GDM1 (cell line): ENCODE data around the gene LRCH1.
A peak's percentile ranks its signal among the peaks of the same experiment; 100 is the strongest.

Experiments
- DNase-seq: peaks from one replicate; lab custom pipeline; 2025; lab: John Stamatoyannopoulos, UW

LRCH1 gene

DNA sequence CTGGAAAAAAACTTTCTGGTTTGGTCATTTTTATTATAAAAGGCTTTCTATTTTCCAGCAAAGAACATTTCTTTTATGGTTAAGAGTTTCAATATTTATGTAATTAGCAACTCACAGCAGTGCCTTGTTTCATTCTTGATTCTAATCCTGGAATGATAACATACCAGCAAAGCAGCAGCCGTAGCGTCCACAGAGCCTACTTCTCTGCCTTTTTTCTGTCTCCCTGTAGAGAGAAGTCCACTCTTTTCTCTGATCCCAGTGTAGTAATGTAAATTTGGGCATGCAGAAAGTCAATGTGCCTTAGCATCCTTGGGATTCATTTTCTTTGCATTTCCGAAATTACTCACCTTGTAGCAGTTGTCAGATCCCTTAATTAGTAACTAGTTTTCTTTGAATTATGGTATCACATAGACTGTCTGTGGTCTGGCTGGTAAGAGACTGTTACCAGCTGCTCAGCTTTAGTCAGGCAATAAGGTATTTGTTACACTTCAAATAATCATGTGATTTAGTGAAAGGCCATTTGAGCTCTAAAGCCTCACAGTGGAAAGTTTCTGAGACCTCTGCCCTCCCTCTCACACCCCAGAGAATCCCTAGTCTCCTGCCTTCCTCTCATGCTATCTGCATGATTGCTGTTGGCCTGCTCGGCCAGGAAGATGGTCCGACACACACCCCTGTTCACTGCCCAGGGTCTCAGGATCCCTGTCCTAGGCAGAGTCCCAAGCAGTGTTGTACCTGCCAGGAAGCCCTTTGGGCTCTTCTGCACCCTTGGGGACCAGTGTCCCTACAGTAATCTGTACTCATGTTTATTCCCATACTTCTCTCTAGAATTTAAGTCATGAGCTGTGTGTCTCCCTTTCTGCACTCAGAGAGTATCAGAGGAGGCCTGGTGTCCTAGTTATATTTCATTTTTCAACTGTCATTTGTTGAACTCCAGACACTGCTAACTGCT, 86.3 kb downstream of the LRCH1 start:
- no peak for DNase-seq

- DNase-seq: peak; percentile 26
Observed at GRCh38 chr13:46640843-46641242, 87.9 kb downstream of the LRCH1 start.

DNA sequence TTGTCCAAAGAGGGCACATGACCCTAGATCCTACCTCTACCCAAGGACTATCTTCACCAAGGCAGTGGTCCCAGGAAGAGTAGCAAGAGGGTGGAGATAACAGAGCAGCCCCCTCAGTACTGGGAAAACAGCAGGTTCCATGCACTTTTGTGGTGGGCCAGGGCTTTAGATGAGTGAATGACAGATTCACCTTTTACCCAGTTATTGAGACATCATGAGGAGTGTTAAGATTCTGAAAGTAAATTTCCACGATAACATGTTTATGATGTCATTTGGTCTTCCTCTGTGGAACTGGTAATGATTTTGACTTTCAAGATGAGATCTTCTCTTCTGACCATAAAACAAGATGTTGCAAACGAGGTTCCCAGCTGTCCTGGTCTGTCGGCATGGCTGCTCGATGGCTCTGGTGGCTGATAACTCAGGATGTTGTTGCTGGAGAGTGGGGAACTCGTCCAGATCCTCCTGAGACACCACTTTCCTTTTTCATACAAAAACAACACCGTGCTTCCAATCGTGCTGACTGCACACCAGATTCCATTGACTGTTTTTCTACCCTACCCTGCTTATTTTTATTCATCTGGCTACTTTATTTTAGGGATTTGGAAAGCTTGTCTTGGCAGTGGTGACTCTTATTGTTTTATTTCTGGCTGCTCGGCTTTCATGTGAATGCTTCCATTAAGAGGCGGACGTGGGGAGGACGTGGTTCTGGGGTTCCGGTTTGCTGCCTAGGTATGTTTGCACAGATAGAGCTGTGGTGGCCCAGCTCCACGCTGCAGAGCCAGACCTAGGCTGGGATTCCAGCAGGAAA, 88.5 kb downstream of the LRCH1 start:
- no peak for DNase-seq

- DNase-seq: no peak
Observed at GRCh38 chr13:46642254-46642653, 89.3 kb downstream of the LRCH1 start.

GRCh38 chr13:46643165-46643777, 90.3 kb downstream of the LRCH1 start:
- no peak for DNase-seq

- DNase-seq: no peak
Observed at GRCh38 chr13:46644816-46645215, 91.8 kb downstream of the LRCH1 start.

GRCh38 chr13:46647512-46648065, 94.6 kb downstream of the LRCH1 start:
- DNase-seq: no peak

GRCh38 chr13:46648166-46648607, 95.2 kb downstream of the LRCH1 start:
- DNase-seq: no peak

DNA sequence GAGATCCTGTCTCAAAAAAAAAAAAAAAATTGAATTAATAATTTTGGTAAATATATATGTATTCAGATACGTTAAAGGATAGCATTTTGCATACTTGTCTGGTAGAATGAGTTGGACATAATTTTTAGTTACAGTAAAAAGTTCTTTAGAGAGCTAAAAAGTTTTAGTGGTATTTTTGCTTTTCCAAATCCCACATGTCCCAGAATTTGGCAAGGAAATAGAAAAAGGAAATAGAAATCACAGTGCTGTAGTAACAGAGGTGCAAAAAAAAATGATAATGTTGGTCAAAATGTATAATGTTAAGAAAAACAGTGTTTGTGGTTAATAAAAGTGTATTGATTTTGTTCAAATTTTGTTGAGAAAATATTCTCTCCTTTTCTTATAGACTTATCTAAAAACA, 96.8 kb downstream of the LRCH1 start:
- DNase-seq: no peak

DNA sequence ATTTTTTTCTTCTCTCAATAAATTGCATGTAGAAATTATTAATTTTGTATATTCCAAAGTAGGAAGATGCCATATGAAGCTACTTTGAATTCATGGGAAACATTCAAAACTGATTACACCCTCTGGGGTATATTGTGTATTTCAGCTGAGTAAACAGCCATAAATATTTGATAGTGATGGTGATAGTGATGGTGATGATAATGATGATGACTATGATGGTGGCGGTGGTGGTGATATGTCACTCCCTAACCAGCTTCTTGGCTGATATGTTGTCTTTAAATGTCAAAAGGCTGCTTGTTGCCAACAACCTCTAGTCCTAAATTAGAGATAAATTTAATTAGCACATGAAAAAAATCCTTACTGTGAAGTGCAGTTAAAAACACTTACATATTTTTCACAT, 102.0 kb downstream of the LRCH1 start:
- no peak for DNase-seq

DNA sequence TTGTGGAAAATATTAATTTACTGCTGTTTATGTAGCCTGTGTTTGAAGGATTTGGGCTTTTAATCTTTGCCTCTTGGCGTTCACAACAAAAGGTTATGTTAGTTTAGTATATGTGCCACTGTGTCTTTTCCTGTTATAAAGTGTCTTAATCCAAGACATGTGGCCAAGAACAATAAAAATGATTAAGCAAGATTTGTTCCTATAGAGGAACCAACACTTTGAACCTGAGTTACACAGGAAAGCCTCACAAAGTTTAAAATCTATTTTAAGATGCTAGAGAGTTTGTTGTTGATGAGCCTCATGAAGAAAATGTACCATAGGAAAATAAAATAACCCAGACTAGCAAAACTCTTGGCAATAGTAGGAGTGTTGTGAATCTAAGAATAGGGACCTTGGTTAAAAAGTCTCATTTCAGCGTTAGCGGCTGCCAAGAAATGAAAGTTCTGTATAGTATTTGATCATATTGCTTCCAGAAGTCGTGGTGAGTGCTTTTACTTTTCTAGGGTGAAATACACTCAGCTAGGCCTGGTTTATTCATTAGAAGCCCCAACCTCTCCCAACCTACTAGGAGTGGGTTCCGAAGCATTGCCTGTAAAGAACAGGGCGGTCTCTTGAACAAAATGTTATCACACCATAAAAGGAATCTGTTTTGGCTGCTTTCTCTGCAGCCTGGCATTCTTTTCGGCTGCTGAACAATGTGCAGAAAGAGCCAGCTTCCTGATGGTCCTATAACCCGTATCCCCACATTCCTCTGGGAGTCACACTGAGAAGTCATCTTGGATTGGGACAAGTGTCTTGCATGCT, 102.6 kb downstream of the LRCH1 start:
- no peak for DNase-seq

- no peak for DNase-seq
Observed at GRCh38 chr13:46656786-46657185, 103.8 kb downstream of the LRCH1 start.

DNA sequence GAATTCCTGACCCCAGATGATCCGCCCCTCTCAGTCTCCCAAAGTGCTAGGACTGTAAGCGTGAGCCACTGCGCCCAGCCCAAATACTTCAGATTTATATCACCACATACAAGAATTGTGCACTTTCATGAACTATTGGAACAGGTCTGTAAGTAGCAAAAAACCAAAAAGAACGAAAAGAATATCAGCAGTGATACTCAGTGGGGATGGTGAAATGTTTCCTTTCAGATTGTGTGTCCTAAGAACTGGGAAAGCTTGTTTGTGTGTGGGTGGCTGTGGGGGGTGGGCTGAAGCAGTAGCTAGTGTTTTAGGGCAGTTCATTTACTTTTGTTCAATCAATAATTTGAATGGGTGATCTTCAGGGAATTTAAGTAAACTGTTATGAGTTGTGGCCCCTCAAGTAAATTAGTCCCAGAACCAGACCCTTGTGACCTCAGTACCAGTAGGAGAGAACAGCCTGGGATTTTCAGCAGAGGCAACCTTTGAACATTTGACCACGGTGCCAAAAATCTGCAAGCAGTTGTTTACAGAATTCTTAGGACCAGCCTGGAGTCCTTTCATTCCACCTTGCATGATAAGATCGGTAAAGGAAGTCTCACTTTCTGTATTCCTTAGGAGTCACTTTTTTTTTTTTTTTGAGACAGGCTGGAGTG, 106.6 kb downstream of the LRCH1 start:
- no peak for DNase-seq

DNA sequence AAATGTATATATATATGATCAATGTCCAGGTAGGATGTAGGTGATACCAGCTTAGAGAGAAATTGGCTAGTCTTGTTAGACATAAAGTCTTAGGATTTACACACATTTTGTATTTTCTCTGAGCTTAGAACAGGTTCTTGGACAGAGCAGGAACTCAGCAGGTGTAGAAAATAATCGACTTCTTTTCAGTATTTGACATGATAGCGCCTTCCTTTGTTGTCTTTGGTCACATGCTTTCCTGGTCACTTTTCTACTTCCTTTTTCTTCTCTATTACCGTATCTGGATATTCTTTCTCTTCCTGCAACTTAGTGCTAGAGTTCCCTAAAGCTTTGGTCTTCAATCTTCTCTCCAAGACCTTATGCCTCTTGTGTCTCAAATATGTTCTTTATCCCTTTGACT, 107.4 kb downstream of the LRCH1 start:
- no peak for DNase-seq

- DNase-seq: no peak
Observed at GRCh38 chr13:46660857-46661256, 107.9 kb downstream of the LRCH1 start.

GRCh38 chr13:46662690-46663089, 109.7 kb downstream of the LRCH1 start:
- no peak for DNase-seq

DNA sequence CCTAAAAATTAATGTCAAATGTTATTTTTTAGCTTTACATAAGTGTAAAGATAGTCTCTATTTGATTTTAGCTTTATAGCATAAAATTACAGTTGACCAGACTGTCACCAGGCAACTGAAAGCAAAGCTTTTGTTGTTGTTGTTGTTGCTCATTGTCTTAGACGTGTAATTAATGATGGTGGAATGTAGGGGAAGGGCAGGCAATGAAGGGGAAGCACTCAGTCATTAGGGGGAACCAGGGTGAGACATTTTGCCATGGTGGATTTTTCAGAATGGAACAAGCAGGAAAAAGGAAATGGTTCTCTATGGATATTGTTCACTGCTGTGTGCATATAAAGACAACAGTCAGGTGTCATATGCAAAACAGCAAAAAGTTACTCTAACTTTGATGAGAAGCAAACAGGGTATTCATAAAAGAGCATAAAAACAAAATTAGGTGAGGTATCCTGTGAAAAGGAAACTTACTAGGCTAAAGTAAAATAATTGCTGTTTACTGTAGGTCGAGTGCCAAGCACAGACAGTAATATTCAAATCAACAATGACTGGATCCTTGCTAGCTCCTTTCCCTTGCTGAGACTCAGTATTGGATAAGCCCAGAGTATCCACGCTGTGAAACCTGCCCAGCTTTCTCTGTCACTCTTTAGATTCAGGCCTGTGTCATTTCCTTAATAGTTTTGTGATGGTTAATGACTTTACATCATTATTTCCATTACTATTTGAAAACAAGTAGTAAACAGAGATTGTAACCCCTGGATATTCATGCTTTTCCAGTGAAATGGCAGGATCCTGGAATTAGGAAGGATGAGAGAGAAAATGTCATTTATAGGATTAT, 110.5 kb downstream of the LRCH1 start:
- no peak for DNase-seq

DNA sequence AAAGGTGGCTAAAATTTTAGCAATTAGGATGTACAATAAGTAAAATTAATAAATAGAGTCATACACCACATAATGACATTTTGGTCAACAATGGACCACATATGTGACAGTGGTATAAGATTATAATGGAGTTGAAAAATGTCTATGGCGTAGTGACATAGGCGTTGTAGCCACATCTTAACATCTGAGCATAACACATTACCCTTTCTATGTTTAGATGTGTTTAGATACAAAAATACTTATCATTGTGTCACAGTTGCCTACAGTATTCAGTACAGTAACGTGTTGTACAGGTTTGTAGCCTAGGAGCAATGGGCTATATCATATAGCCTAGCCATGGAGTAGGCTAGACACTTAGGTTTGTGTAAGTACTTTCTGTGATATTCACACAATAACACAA, 111.2 kb downstream of the LRCH1 start:
- no peak for DNase-seq

DNA sequence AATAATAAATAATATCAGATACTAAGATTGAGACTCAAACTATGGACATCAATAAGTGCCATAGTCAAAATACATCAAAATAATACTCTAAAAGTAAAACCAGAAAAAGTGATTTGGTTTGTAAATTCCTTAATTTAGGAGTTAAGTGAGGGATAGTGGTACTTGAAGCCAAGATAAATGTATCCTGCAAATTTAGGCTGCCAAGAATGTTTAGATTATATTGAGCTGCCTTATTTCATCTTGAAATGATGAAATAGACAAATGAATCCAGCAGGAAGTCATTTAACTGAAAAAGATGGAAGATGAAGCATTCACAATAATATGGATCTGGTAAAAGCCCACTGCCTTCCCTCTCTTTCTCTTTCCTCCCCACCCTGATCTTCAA, 112.3 kb downstream of the LRCH1 start:
- DNase-seq: no peak
